Neural cell (in vitro differentiated cells): ENCODE data around the gene WNT3A.

Experiments
- RAD21 ChIP-seq: fragments of 450-650 bp; conservative IDR thresholded peaks from 2 replicates; pipeline ENCODE4 v1.6.1; 2014; ENCODE audit warnings: antibody characterized with exemption, mild to moderate bottlenecking, moderate library complexity
- TF ChIP-seq, protein P1 (sequence below): fragments of 450-650 bp; IDR thresholded peaks from 2 replicates; pipeline ENCODE4 v1.5.1; 2014; ENCODE audit warnings: antibody characterized with exemption, mild to moderate bottlenecking, moderate library complexity; ENCODE audit not compliant: poor library complexity, severe bottlenecking

DNA sequence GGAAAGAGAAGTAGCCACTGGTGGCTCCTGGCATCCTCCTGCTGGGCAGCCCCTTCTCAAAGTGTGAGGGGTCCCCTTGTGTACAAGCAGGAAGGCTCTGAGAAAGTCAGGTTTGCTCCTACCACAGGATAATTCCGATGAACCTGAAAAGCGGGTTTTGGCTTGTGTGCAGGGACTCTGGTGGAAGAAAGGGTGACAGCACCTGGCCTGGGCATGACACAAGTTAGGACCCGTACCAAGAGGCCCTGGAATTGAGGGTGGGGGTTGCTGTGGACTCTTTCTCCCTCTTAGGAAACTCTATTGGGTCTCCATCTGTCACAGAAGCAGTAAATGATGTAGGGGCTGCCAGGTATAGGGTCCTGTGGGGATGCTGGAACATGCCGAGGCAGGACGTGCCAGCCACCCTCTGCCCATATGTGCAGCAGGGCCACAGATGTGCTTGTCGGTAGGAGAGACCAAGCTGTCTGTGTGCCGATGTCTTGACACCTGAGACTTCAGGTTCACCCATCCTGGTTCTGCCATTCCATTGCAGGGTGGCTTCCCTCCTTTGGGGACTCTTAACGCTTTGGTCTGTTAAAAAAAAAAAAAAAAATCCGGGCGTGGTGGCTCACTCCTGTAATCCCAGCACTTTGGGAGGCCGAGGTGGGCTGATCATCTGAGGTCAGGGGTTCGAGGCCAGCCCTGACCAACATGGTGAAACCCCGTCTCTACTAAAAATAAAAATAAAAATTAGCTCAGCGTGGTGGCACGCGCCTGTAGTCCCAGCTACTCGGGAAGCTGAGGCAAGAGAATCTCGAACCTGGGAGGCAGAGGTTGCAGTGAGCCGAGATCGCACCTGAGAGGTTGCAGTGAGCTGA lies 86.5 kb downstream of the WNT3A start:
- TF ChIP-seq RAD21 = no peak
- TF ChIP-seq, protein P1, sequence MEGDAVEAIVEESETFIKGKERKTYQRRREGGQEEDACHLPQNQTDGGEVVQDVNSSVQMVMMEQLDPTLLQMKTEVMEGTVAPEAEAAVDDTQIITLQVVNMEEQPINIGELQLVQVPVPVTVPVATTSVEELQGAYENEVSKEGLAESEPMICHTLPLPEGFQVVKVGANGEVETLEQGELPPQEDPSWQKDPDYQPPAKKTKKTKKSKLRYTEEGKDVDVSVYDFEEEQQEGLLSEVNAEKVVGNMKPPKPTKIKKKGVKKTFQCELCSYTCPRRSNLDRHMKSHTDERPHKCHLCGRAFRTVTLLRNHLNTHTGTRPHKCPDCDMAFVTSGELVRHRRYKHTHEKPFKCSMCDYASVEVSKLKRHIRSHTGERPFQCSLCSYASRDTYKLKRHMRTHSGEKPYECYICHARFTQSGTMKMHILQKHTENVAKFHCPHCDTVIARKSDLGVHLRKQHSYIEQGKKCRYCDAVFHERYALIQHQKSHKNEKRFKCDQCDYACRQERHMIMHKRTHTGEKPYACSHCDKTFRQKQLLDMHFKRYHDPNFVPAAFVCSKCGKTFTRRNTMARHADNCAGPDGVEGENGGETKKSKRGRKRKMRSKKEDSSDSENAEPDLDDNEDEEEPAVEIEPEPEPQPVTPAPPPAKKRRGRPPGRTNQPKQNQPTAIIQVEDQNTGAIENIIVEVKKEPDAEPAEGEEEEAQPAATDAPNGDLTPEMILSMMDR = no peak
